Measurements from ENCODE around the gene NTM.

NTM gene

DNA sequence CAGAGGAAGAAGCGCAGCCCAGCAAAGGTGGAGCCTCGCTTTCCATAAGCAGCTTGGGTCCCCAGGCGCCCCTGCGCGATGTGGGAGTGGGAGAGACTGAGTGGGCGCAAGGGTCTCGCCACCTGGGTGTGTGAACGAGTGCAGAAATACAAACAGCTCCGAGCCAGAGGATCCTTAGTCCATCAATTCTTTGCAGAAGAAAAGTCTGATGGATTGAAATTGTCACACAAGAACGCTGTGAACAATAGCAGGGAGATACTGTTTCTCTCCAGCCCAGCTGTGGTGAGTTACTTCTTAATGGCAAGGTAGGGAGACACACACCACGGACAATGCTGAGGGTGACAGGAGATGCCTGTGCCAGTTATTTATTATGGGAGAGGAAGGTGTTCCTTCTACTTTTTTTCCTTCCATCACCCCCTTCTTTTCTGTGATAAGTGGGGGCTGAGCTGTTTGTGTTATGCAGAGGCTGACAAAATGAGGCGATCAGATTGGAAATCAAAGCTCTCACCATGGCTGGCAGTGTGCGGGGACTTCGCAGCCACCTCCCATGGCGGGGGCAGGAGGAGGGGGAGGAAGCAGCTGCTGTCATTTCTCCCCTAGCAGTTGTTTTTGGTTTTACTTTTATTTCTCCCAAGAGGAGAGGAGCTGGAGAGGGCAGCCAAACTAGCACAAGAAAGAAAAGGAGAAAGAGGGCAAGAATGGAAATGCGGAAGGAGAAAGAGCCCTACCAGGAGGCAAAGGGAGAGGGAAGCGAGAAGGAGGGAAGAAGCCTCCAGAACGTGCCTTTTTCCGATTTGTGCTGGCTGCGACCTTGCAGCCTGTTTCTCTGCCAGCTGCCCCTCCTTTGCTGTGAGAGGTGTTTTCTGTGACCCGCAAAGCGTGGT, 755.8 kb downstream of the NTM start:
- no peak overlapping the region for H2AFZ ChIP-seq (ENCODE audit: low read length)
- no peaks in the 10 kb centered on the region for H3K9me3 ChIP-seq (ENCODE audit: insufficient read depth, low read depth, low read length)
- no peaks in the 10 kb centered on the region for H4K20me1 ChIP-seq (ENCODE audit: insufficient read depth, low read length, poor library complexity, severe bottlenecking)
- H3F3A ChIP-seq (ENCODE audit: low read depth): no peaks in the 10 kb centered on the region
- no peaks in the 10 kb centered on the region for H3K36me3 ChIP-seq (ENCODE audit: insufficient read depth, low read length)
- no peaks in the 10 kb centered on the region for H3K27me3 ChIP-seq (ENCODE audit: insufficient read depth, low read length, poor library complexity, severe bottlenecking)
- H3K4me2 ChIP-seq (ENCODE audit: low read depth, low read length, poor library complexity, severe bottlenecking): no peak overlapping the region
- no peak overlapping the region for H3K9ac ChIP-seq (ENCODE audit: low read depth, low read length, poor library complexity, severe bottlenecking)
- no peaks in the 10 kb centered on the region for H3K9me2 ChIP-seq (replicated peaks; ENCODE audit: low read depth, low read length)
- no peaks in the 10 kb centered on the region for H3K79me2 ChIP-seq (ENCODE audit: insufficient read depth, low read length)
- no peaks in the 10 kb centered on the region for H3K4me1 ChIP-seq (ENCODE audit: insufficient read depth, low read length, poor library complexity, severe bottlenecking)
- TF ChIP-seq EZH2phosphoT487 (IDR thresholded peaks at IDR 0.05; ENCODE audit: borderline replicate concordance): no peak
- TF ChIP-seq, protein P1, sequence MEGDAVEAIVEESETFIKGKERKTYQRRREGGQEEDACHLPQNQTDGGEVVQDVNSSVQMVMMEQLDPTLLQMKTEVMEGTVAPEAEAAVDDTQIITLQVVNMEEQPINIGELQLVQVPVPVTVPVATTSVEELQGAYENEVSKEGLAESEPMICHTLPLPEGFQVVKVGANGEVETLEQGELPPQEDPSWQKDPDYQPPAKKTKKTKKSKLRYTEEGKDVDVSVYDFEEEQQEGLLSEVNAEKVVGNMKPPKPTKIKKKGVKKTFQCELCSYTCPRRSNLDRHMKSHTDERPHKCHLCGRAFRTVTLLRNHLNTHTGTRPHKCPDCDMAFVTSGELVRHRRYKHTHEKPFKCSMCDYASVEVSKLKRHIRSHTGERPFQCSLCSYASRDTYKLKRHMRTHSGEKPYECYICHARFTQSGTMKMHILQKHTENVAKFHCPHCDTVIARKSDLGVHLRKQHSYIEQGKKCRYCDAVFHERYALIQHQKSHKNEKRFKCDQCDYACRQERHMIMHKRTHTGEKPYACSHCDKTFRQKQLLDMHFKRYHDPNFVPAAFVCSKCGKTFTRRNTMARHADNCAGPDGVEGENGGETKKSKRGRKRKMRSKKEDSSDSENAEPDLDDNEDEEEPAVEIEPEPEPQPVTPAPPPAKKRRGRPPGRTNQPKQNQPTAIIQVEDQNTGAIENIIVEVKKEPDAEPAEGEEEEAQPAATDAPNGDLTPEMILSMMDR (conservative IDR thresholded peaks at IDR 0.05; ENCODE audit: low read length): no peak
- H3K4me3 ChIP-seq (ENCODE audit: low read length, poor library complexity, severe bottlenecking): no peak overlapping the region

DNA sequence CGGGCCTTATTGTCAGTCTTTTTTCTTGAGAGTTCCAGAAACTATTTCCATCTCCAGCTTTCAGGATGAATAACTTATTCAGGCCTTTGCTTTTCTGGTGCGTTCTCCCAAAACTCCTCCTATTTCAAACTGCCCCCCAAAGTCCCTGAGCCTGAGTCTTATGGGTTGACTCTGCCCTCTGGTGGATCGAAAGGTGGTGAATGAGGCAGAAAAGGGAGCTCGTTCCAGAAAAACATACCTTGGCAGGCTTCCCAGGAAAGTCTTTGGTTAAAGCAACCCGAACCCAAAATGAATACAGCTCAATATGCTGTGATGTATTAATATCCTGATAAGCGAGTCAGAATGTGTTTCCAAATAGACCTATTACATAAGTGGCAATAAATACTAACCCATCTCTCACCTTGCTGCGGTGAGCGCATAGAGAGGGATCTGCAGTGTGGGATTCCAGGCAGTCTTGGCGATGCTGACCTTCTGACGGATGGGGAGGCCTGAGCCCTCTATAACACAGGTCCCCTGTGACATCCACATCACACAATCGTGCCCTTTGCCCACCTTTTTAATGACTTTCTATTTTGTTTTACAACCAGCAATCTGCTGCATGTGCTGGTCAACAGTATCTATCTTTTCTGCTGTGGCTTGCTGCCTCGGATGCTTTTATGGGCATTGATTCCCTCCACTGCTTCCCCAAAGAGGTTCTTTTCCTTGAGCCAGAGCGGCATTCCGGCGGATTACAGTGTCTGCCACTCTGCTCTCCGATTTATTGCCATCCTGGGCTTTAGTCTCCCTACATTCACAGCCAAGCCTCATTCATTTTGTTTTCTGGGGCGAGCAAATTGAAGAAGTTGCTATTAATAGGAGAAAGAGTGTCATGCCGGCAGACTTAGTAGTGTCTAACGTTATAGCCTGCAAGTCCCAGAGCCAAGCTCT, 756.8 kb downstream of the NTM start:
- Histone ChIP-seq H3K27me3 (ENCODE audit: insufficient read depth, low read length, poor library complexity, severe bottlenecking) (no peaks in the 10 kb centered on the region), H3K4me3 (ENCODE audit: low read length, poor library complexity, severe bottlenecking) (no peak overlapping the region), H3K4me2 (ENCODE audit: low read depth, low read length, poor library complexity, severe bottlenecking) (no peak overlapping the region), H4K20me1 (ENCODE audit: insufficient read depth, low read length, poor library complexity, severe bottlenecking) (no peaks in the 10 kb centered on the region), H3K9ac (ENCODE audit: low read depth, low read length, poor library complexity, severe bottlenecking) (no peak overlapping the region), H3K9me2 (replicated peaks; ENCODE audit: low read depth, low read length) (no peaks in the 10 kb centered on the region), H3K79me2 (ENCODE audit: insufficient read depth, low read length) (no peaks in the 10 kb centered on the region), H3F3A (ENCODE audit: low read depth) (no peaks in the 10 kb centered on the region), H3K36me3 (ENCODE audit: insufficient read depth, low read length) (no peaks in the 10 kb centered on the region), H2AFZ (ENCODE audit: low read length) (no peak overlapping the region), H3K4me1 (ENCODE audit: insufficient read depth, low read length, poor library complexity, severe bottlenecking) (no peaks in the 10 kb centered on the region), H3K9me3 (ENCODE audit: insufficient read depth, low read depth, low read length) (no peaks in the 10 kb centered on the region)
- TF ChIP-seq, protein P1 (conservative IDR thresholded peaks at IDR 0.05; ENCODE audit: low read length): peak; percentile 50
- TF ChIP-seq EZH2phosphoT487 (IDR thresholded peaks at IDR 0.05; ENCODE audit: borderline replicate concordance): no peak

DNA sequence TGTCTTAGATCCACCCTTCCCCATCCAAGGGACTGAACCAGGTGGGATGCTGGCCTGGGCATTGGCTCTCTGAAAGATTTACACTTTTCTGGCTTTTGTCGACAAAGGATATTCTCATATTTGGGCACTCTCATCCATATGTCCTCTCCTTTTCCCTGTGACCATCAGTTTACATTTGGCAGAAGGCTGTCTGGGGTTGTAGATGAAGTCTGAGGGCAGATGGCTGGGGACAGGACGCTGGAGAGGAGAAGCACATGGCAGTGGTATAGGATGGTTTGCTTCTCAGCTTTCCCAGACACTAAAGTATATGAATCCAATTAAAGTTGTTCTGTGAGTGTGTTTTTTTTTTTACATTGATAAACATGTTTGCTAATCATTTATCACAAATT, 757.5 kb downstream of the NTM start:
- Histone ChIP-seq H3K9me2 (replicated peaks; ENCODE audit: low read depth, low read length) (no peaks in the 10 kb centered on the region), H3F3A (ENCODE audit: low read depth) (no peaks in the 10 kb centered on the region), H3K9me3 (ENCODE audit: insufficient read depth, low read depth, low read length) (no peaks in the 10 kb centered on the region), H3K79me2 (ENCODE audit: insufficient read depth, low read length) (no peaks in the 10 kb centered on the region), H3K36me3 (ENCODE audit: insufficient read depth, low read length) (no peaks in the 10 kb centered on the region), H2AFZ (ENCODE audit: low read length) (no peak overlapping the region), H3K27me3 (ENCODE audit: insufficient read depth, low read length, poor library complexity, severe bottlenecking) (no peaks in the 10 kb centered on the region), H4K20me1 (ENCODE audit: insufficient read depth, low read length, poor library complexity, severe bottlenecking) (no peaks in the 10 kb centered on the region), H3K4me2 (ENCODE audit: low read depth, low read length, poor library complexity, severe bottlenecking) (no peak overlapping the region), H3K4me3 (ENCODE audit: low read length, poor library complexity, severe bottlenecking) (no peak overlapping the region), H3K4me1 (ENCODE audit: insufficient read depth, low read length, poor library complexity, severe bottlenecking) (no peaks in the 10 kb centered on the region), H3K9ac (ENCODE audit: low read depth, low read length, poor library complexity, severe bottlenecking) (no peak overlapping the region)
- TF ChIP-seq EZH2phosphoT487 (IDR thresholded peaks at IDR 0.05; ENCODE audit: borderline replicate concordance): no peak
- TF ChIP-seq, protein P1 (conservative IDR thresholded peaks at IDR 0.05; ENCODE audit: low read length): no peak

Data from Loucy (cell line).